PC-3 (cell line): ENCODE results near the gene ELMO2.

Source experiments
- CTCF ChIP-seq: fragments of 300-600 bp; sonication (generic); conservative IDR thresholded peaks from 2 replicates; pipeline ENCODE4 v1.5.1; 2017; ENCODE audit warnings: antibody characterized with exemption, low read depth, mild to moderate bottlenecking, low read length
- EZH2phosphoT487 ChIP-seq: fragments of 300-600 bp; sonication (generic); IDR thresholded peaks from 2 replicates; pipeline ENCODE4 v1.6.1; 2018; ENCODE audit warnings: mild to moderate bottlenecking, antibody characterized with exemption, low read length, borderline replicate concordance

GRCh38 chr20:46347841-46348803 lies 58.3 kb downstream of the ELMO2 start:
- TF ChIP-seq EZH2phosphoT487 (no peak), CTCF (no peak)
